Prostate gland (tissue), 2 donors: ENCODE results near the gene NAT9.

Experiments used
- CTCF ChIP-seq, 4 experiments: fragments of 200-600 bp in 2 of 4; fragments of 450-650 bp in 2 of 4; sonication (generic) in 2 of 4; IDR thresholded peaks; 1 replicate in 3 of 4; 2 replicates in 1 of 4; pipeline ENCODE4 v1.5.1; 2016 to 2019; ENCODE audit warnings: antibody characterized with exemption in 4 of 4, mild to moderate bottlenecking in 2 of 4, moderate library complexity in 2 of 4
- POLR2AphosphoS5 ChIP-seq: sonication (generic); formaldehyde crosslinking; IDR thresholded peaks from one replicate; pipeline ENCODE4 v1.6.1; 2017; ENCODE audit warnings: antibody characterized with exemption

- TF ChIP-seq CTCF (IDR thresholded peaks at IDR 0.05), result no peak
- no peak for TF ChIP-seq POLR2AphosphoS5
These were observed 36.8 kb downstream of the NAT9 start for GRCh38 chr17:74739227-74739831.
